ENCODE data around the gene CCDC40. TPM values are rescaled to one million over a fixed set of nuclear protein-coding genes. Genes with fewer than 3 reads are reported as not detected.

The CCDC40 gene
- total and polyA plus RNA-seq, 2 of the 13 experiments (the other 11 are each of a cell fraction or from before 2014, with no cell fraction given) = 4.1 to 5.5 TPM

GRCh38 chr17:79993390-79994227 lies 42.8 kb upstream of the CCDC40 start (continued):
- TF ChIP-seq, protein P1, sequence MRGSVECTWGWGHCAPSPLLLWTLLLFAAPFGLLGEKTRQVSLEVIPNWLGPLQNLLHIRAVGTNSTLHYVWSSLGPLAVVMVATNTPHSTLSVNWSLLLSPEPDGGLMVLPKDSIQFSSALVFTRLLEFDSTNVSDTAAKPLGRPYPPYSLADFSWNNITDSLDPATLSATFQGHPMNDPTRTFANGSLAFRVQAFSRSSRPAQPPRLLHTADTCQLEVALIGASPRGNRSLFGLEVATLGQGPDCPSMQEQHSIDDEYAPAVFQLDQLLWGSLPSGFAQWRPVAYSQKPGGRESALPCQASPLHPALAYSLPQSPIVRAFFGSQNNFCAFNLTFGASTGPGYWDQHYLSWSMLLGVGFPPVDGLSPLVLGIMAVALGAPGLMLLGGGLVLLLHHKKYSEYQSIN (CRISPR knock-in tag; IDR thresholded peaks at IDR 0.05; ENCODE audit: borderline replicate concordance) = peak; percentile 92; the same call in 1 of the 2 replicates
- TF ChIP-seq ZBTB7A (CRISPR knock-in tag; IDR thresholded peaks at IDR 0.05) (peak; percentile 100), DNMT1 (CRISPR knock-in tag; IDR thresholded peaks at IDR 0.05) (no peak), ZNF432 (CRISPR knock-in tag; IDR thresholded peaks at IDR 0.05; ENCODE audit: borderline replicate concordance) (no peak), SRSF1 (optimal IDR thresholded peaks at IDR 0.05; ENCODE audit: low read depth, low read length) (peak; percentile 93), ZNF784 (CRISPR knock-in tag; IDR thresholded peaks at IDR 0.05; ENCODE audit: borderline replicate concordance) (no peak; the same call in 1 of the 2 replicates), ZC3H13 (CRISPR knock-in tag; IDR thresholded peaks at IDR 0.05) (no peak; the same call in 1 of the 2 replicates), GMEB2 (CRISPR knock-in tag; IDR thresholded peaks at IDR 0.05; ENCODE audit: low read depth) (peak; percentile 50; the same call in 1 of the 2 replicates), NCOR1 (IDR thresholded peaks at IDR 0.05; ENCODE audit: borderline replicate concordance, low read length) (peak; percentile 82; the same call in 1 of the 2 replicates), RNF2 (conservative IDR thresholded peaks at IDR 0.05; ENCODE audit: low read depth) (no peak; the same call in 1 of the 2 replicates), BCLAF1 (IDR thresholded peaks at IDR 0.05) (no peak), ZGPAT (CRISPR knock-in tag; IDR thresholded peaks at IDR 0.05) (peak; percentile 100), KLF13 (CRISPR knock-in tag; IDR thresholded peaks at IDR 0.05) (peak; percentile 94; the same call in 1 of the 2 replicates), ZNF331 (CRISPR knock-in tag; IDR thresholded peaks at IDR 0.05) (peak; percentile 97), ARHGAP35 (CRISPR knock-in tag; IDR thresholded peaks at IDR 0.05; ENCODE audit: borderline replicate concordance) (peak; percentile 88; the same call in 1 of the 2 replicates)
- TF ChIP-seq, protein P2, sequence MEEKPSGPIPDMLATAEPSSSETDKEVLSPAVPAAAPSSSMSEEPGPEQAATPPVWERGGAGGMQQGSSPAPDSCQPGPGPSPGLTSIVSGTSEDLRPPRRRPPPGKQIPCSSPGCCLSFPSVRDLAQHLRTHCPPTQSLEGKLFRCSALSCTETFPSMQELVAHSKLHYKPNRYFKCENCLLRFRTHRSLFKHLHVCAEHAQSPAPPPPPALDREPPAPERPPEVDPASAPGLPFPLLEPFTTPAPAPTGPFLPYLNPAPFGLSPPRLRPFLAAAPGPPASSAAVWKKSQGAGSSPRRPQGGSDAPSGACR (CRISPR knock-in tag; IDR thresholded peaks at IDR 0.05) = peak; percentile 99
- TF ChIP-seq, protein P3, sequence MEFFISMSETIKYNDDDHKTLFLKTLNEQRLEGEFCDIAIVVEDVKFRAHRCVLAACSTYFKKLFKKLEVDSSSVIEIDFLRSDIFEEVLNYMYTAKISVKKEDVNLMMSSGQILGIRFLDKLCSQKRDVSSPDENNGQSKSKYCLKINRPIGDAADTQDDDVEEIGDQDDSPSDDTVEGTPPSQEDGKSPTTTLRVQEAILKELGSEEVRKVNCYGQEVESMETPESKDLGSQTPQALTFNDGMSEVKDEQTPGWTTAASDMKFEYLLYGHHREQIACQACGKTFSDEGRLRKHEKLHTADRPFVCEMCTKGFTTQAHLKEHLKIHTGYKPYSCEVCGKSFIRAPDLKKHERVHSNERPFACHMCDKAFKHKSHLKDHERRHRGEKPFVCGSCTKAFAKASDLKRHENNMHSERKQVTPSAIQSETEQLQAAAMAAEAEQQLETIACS (CRISPR knock-in tag; IDR thresholded peaks at IDR 0.05) = no peak
